ENCODE data around the gene ADK.
A peak's percentile ranks its signal among the peaks of the same experiment; 100 is the strongest.

The ADK gene

DNA sequence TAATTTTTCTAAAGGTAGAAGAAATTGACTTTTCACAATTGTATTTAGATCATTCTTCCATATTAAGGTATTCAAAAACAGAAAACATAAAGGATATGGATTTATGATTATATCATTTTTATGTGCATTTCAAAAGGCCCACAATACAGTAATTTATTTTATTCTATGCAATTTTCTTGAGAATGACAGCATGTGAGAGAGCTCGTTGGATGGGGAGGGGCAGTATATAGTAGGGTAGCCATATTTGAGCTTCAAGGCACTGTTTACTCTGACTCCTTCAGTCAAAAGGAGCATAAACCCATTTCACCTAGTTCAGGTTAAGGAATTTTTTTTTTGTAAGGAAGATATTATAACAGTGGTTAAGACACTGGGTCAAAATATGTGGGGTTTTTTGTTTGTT, 534.5 kb downstream of the ADK start:
- DNase-seq = no peak

DNA sequence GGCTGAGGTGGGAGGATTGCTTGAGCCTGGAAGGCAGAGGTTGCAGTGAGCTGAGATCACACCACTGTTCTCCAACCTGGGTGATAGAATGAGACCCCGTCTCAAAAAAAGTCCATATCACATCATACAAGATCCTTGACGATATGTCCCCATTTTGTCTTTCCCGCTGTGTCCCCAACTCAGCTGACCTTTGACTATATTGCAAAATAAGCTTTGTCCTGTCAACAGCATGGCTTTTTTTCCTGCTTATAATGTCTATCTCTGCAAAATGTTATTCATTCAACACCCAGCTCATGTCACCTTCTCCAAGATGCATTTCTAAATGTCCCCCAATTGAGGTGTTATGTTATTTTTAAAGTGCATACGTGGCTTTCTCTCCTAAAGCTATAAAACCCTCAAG, 539.4 kb downstream of the ADK start:
- no peak for DNase-seq

DNA sequence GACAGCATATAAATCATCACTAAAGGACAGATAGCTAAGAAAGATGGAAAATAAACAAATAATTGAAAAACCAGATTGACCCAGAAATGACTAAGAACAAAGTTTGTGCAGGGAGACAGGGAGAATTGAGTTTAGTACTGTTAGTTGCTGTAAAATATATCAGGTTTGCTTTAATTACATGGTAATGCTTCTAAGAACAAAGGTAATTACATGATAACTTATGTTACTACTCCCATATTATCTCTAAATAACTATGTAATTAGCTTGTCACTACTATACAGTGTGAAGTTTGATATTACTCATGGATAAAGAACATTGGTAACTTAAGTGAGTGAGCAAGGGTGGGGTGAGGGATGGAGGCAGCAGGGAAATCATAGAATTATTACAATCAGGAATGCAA, 540.1 kb downstream of the ADK start:
- DNase-seq = no peak

DNA sequence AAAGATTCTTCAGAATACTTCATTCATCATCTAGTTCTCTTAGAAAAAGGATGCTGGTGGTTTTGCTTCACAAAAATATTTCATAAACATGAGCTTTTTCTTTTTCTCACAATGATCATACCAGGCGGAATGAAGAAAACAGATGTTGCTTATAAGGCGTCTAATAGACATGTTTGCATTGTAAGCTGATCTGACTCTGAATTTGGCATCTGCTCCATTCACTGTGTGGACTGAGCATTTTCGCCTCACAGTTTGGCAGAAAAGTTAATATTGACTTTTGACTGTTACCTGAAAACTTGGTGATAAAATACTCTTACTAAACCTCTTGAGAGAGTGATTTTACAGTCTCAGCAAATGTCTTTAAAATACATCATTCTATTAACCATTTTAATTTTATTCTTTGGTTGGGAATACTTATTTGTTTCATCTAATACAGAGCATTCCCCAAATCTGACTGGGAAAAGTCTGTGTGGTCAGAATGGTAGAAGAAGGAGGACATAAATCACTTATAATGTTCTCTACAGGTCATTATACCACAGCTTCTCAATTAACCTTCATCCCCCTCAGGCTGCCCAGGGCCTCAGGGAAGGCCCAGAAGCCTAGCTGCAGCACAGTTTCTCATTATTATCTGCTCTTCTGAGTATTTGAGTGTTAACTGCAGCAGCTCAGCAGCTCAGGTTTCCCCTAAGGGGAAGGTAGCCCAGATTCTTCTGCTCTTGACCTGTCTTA, 553.8 kb downstream of the ADK start:
- DNase-seq = no peak

DNA sequence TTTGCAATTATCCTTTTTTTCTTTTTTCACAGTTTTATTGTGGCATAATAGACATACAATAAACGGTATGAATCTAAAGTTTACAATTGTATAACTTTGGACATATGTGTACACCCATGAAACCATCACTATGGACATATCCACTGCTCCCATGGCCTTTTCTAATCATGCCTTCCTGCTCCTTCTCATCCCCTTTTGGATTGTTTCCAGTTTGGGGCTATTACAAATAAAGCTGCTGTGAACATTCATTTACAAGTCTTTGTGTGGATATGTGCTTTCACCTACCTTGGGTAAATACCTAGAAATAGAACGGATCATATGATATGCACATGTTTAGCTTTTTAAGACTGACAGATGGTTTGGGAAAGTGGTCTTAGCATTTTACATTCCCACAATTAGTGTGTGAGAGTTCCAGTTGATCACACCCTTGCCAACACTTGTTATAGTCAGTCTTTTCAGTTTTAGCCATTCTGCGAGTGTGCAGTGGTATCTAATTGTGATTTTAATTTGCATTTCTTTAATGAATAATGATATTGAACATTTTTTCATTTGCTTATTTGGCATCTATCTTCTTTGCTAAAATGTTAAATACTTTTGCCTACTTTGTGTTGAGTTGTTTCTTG, 554.4 kb downstream of the ADK start:
- no peak for DNase-seq

DNA sequence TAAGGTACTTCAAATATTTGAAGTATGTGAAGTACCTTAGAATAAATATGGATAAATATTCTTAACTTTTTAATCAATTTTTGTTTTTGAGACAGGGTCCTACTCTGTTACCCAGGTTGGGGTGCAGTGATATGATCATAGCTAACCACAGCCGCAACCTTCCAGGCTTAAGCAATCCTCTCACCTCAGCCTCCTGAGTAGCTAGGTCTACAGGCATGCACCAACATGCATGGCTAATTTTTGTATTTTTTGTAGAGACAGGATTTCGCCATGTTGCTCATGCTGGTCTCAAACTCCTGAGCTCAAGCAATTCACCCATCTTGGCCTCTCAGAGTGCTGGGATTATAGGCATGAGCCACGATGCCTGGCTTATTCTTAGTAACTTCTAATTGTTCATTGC, 555.9 kb downstream of the ADK start:
- DNase-seq = no peak

DNA sequence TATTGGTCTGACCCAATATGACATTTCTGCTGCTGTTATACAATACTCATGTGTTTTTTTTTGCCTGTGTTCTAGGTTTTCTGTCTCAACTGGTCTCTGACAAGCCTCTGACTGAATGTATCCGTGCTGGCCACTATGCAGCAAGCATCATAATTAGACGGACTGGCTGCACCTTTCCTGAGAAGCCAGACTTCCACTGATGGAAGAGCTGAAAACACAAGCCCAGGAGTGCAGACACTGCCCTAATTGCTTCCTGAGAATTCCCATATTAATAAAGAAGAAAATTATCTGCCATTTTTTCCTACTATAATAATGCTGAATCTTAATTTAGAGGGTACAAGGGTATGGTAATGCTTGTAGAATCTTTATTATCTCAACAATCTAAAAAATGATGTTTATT, 557.2 kb downstream of the ADK start:
- DNase-seq = no peak

DNA sequence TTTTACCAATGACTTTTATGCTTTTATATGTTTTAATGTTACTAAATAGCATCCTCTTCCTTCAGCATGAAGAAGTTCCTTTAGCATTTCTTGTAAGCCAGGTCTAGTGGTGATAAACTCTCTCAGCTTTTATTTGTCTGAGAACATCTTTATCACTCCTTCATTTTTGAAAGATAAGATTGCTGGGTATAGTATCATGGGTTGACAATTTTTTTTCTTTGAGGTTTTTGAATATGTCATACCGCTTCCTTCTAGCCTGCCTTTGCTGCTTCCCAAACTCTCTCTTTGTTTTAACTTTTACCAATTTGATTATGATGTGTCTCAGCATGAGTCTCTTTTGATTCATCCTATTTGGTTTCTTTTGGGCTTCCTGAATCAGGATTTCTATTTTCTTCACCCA, 567.2 kb downstream of the ADK start:
- no peak for DNase-seq

DNA sequence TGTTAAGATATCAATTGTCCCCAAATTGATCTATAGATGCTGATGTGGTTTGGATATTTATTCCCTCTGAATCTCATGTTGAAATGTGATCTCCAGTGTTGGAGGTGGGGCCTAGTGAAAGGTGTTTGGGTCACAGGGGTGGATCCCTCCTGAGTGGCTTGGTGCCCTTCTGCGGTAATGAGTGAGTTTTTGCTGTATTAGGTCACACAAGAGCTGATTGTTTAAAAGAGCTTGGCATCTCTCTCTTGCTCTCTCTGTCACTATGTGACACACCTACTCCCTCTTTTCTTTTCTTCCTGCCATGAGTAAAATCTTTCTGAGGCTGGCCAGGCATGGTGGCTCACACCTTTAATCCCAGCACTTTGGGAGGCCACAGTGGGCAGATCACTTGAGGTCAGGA, 577.2 kb downstream of the ADK start:
- DNase-seq = no peak

DNA sequence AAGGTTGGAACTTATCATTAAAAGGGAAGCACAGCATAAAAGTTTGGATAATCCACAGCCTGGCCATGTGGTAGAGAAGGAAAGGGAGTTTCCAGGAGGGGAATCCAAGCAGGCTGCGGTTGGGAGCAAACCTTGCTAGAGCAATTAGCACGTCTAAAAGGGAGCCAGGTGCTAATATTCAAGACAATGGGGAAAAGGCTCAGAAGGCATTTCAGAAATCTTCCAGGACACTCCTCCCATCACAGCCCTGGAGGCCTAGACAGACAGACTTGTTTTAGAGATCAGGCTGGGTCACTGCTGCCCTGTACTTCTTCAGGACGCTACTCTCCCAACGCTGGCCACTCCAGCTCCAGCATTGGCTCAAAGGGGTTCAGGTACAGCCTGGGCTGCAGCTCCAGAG, 579.2 kb downstream of the ADK start:
- no peak for DNase-seq

DNA sequence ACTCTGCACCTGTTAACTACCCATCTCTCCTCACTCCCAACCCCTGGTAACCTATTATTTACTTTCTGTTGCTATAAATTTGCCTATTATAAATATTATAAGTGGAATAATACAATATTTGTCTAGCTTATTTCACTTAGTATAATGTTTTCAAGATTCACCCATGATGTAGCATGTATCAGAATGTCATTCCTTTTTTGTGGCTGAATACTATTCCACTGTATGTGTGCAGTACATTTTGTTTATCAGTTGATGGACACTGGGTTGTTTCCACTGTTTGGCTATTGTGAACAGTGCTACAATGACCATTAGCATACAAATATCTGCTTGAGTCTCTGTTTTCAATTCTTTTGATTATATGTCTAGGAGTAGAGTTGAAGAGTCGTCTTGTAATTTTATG, 582.6 kb downstream of the ADK start:
- no peak for DNase-seq

DNA sequence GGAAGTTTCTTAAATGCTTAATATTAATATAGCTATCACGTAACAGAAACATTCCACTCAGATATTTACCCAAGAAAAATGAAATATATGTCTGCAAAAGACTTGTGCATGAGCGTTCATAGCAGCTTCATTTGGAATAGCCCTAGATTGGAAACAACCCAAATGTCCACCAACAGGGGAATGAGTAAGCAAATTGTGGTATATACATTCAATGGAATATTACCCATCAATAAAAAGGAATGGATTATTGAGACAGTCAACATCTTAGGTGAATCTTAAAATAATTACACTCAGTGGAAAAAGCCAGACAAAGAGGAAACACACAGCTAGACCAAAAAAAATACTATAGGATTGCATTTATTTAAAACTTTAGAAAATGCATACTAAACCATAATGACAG, 585.0 kb downstream of the ADK start:
- DNase-seq = no peak

DNA sequence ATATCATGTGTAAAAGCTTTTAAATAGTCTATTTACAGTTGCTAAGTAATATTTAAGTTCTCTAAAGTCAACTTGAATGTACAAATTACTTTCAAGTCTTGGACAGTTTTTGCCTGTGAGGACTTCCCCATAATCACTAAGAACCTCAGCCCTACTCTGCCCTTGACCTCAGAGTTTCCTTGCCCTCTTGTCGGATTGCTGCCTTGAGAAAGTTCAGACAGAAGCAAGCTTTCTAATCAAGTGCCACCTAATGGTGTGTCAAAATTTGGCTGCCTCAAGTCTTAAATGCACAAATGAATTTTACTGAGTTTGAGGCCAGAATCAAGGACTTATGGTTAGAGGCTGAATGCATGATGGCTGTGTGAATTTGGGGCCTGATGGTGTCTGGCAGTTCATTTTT, 587.0 kb downstream of the ADK start:
- no peak for DNase-seq

DNA sequence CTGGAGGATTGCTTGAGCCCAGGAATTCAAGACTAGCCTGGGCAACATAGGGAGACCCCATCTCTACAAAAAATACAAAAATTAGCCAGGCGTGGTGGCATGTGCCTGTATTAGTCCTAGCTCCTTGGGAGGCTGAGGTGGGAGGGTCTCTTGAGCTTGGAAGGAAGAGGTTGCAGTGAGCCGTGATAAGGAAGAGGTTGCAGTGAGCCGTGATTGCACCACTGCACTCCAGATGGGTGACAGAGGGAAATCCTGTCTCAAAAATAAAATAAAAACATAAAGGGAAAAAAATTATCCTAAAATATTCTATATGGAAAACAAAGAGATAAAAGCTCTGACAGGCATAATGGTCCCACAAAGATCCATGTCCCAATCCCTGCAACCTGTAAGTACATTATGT, 587.5 kb downstream of the ADK start:
- DNase-seq = no peak

DNA sequence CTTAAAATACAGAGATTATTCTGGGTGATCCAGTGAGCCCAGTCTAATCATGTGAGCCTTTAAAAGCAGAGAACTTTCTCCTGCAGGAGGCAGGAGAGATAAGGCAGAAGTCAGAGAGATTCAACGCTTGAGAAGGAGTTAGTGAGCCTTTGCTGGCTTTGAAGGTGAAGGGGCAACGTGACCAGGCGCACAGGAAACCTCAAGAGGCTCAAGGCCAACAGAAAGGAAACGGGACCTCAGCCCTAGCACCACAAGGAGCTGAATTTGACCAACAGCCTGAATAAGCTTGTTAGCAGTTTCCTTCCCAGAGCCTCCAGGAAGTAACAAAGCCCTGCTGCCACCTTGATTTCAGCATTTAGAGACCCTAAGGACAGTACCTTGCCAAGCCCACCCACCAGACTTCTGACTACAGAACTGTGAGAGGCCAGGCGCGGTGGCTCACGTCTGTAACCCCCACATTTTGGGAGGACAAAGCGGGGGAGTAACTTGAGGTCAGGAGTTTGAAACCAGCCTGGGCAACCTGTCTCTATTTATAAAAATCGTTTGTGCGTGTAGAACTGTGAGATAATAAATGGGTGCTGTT, 588.1 kb downstream of the ADK start:
- no peak for DNase-seq

DNA sequence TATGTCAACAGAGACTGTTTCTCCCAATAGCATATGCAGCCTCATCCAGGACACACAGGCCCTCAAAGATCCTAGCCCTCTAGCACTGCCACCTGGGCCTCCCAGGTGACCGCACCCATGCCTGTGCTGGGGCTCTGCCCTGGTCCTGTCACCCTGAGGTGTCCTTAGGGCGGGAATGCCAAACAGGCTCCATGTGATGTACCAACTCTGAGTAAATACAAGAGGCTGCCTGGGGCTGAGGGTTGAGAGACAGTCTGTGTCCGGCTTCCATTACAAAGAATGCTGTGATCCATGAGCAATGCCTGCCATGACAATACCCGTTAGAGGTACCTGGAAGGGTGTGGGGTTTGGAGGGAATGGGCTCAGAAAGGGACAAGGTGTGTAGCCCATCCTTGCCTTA, 592.4 kb downstream of the ADK start:
- no peak for DNase-seq

DNA sequence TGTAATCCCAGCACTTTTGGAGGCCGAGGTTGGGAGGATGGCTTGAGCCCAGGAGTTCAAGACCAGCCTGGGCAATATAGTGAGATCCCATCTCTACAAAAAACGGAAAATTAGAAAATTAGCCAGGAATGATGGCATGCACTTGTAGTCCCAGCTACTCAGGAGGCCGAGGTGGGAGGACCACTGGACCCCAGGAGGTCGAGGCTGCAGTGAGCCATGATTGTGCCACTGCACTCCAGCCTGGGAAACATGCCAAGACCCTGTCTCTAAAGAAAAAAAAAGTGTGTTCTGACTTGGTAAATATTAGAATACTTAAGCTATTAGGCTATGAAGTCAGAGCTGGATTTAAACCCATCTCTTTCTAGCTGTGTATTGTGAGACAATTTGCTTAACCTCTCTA, 594.4 kb downstream of the ADK start:
- DNase-seq = no peak

DNA sequence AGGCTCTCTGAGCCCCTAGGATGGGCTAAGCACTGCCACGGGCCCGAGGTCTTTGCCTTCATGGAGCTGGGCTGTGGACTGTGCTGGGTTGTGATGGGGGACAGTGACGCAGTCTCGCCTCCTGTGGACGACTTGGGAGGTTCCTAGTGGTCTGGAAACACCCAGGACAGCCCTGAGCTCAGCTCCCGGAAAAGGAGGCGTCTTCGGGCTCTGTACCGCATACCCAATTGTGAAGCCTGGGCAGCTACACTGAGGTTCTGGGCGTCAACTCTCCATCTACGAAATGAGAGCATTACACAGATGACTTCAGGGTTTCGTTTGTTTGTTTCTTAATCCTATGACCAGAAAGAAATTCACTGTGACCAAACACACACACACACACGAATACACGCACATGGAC, 595.8 kb downstream of the ADK start:
- DNase-seq = no peak

DNA sequence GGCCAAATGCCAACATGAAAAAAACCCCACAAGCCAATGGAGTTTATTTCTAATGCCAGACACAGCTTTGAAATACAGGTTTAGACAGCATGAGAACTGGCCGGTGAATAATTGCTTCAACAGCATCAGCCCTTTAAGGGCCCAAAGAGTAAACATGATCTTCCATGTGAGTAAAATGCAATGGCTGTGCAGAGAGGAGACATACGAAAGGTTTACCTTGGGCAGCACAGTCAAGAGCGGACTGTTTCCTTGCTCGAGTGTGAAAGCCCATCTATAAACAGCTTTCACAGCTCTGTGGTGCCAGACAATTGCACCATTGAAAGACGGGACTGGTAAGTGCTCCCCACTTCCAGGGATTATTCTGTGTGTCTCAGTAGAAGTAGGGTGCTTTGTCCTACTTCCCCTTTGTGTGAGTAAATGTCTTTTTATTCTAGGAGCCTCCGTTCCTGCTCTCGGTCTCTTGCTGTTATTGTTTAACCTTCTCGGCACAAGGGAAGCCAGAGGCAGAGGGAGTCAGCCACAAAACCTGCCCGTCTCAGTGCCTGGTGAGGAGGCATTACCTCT, 597.5 kb downstream of the ADK start:
- no peak for DNase-seq

DNA sequence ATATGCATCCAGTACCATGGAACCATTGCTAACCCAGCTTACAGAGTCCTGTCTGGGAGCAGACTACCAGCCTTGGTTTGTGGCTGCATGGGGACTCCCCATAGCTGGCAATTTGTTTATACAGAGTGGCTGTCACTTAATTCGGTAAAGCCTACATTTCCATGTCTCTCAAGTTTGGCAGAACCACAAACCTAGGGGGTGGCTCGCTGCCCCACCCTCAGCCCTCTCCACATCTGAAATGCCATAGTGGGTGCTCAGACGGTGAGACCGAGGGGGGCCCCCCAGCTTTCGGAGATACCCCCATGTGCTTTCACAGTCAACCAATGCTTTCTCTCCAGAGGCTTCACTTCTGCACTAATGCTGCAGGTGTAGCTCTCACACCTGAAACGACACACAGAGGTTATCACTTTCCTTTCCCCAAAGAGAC, 599.8 kb downstream of the ADK start:
- no peak for DNase-seq

DNA sequence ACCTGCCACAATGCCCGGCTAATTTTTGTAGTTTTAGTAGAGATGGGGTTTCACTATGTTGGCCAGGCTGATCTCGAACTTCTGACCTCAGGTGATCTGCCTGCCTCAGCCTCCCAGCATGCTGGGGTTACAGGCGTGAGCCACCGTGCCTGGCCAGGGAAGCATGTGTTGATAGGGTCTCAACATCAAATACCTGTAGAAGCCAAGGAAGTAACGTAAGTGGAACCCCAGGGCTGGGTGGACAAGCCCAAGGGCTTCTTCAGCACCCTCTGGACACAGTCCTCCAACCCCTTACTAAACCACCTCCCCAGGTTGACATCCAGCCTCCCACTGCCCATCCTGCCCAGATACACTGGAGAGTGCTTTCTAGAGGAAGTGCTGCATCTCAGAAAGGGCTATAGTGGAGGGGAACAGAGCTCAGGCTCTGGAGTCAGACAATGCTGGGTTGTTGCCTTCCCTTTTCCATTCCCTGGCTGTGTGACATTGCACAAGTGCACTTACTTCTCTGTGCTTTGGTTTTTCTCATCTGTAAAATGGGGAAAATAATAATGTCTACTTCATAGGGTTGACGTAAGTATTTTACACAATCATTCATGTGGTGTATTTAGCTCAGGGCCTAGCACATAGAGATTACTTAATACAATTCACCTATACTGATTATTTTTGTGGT, 601.5 kb downstream of the ADK start:
- no peak for DNase-seq

DNA sequence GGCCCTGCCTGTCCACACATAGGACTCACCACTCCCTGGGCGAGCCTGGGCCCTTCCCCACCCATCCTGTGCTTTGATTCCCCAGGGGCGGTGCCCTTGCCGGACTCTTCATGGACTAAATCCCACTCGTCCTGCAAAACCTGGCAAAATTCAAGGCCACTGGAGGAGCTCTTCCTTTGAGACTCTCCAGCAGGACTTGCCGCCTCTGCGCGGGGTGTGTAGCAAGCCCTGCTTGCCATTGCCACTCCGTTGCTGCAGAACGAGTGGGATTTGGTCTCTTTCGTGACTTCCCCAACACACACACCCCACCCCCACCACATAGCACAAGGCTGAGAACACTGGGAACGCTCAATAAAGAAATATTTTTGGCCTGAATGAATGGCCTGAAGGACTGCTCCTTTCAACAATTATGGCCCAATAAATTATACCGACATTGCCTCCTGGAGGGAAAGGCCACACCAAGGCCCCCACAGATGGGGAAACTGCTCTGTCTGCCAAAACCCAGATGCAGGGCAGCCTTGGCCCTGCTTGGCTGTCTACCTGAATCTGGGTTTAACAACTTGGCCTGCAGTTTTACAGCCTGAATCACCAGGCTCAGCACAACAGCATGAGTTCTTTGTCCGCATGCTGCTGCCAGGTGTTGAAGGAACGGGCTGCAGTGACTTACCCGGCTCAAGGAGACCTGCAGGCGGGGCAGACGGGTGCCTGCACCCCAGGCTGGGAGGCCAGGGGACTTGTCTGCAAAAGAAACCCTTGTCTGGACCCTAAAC, 602.6 kb downstream of the ADK start:
- peak; percentile 70 for DNase-seq

DNA sequence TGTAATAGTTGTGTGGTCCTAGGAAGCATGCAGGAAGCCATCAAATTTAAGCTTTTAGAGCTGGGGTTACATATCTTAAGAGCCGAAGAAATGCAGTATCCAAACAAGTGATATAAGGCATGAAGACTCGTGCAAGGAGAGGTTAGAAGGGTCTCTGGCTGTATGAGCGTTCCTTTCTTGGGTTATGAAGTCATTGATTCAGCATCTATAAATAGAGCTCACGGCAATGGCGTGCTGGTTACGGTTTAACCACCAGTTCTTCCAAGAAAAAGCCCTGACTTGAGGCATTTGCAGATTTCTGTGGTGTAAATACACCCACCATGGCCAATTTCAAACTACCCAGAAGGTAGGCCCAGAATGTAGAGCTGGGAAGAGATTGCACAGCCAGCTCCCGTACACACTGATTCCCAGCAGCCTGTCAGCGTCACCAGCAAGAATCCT, 603.4 kb downstream of the ADK start:
- DNase-seq = no peak
